K562 (cell line): ENCODE measurements around the gene PRM3. TPM values are rescaled to one million over a fixed set of nuclear protein-coding genes. Genes with fewer than 3 reads are reported as not detected.

ENCODE experiments used
- UBTF ChIP-seq, 2 experiments: IDR thresholded peaks; 2 replicates each; pipeline ENCODE4 v1.6.1; 2012; ENCODE audit warnings: improper control_type of control experiment in 2 of 2, low read depth in 2 of 2, low read length in 2 of 2, borderline replicate concordance in 1 of 2
- polyA plus RNA-seq, 8 experiments: library from polyadenylated mRNA; depleted of rRNA in 4 of 8; stranded (reverse) in 5 of 8; unstranded in 3 of 8; fragments of >200 nt; fragmentation: Nextera tagmentation in 2 of 8; fragmentation: Illumina TruSeq in 1 of 8; extraction: Ambion mirVana in 2 of 8; extraction: Trizol in 1 of 8; gene quantifications; 2 replicates each; pipeline versions ENCODE4 v1.2.1 to v1.2.3, GENCODE V29; 2011 to 2014; ENCODE audit warnings: inconsistent platforms in 1 of 8, missing spikeins in 1 of 8
- total RNA-seq, 7 experiments: library from RNA; depleted of rRNA in 6 of 7; stranded (reverse); fragments of >200 nt in 6 of 7; fragmentation: Illumina TruSeq in 2 of 7; extraction: Trizol in 2 of 7; gene quantifications; 2 replicates each; pipeline versions ENCODE4 v1.2.1 to v1.2.3, GENCODE V29; 2011 to 2021; ENCODE audit warnings: low replicate concordance in 1 of 7
- TF ChIP-seq, protein P1 (sequence below): fragments of 450-650 bp; formaldehyde crosslinking; IDR thresholded peaks from 2 replicates; pipeline ENCODE4 v1.4.0; 2020; ENCODE audit warnings: mild to moderate bottlenecking, mixed read lengths

Gene PRM3
- total and polyA plus RNA-seq, 9 of the 15 experiments (the other 6 are each of a cell fraction or from before 2014, with no cell fraction given) = not detected

GRCh38 chr16:11309895-11310633 is 36.6 kb upstream of the PRM3 start (continued):
- TF ChIP-seq, protein P1, sequence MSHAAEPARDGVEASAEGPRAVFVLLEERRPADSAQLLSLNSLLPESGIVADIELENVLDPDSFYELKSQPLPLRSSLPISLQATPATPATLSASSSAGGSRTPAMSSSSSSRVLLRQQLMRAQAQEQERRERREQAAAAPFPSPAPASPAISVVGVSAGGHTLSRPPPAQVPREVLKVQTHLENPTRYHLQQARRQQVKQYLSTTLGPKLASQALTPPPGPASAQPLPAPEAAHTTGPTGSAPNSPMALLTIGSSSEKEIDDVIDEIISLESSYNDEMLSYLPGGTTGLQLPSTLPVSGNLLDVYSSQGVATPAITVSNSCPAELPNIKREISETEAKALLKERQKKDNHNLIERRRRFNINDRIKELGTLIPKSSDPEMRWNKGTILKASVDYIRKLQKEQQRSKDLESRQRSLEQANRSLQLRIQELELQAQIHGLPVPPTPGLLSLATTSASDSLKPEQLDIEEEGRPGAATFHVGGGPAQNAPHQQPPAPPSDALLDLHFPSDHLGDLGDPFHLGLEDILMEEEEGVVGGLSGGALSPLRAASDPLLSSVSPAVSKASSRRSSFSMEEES (CRISPR knock-in tag) = peak; percentile 69
- no peak for TF ChIP-seq UBTF (IDR thresholded peaks at IDR 0.05; ENCODE audit: borderline replicate concordance in 1 of 2, low read depth in 2 of 2, low read length in 2 of 2)
